ENCODE data around the gene BAIAP2L2.
"Not testable (repeated sequence)": the region's sequence is repeated elsewhere in the genome, so short reads cannot be mapped to it uniquely, and the experiment has no call there.

The BAIAP2L2 gene

DNA sequence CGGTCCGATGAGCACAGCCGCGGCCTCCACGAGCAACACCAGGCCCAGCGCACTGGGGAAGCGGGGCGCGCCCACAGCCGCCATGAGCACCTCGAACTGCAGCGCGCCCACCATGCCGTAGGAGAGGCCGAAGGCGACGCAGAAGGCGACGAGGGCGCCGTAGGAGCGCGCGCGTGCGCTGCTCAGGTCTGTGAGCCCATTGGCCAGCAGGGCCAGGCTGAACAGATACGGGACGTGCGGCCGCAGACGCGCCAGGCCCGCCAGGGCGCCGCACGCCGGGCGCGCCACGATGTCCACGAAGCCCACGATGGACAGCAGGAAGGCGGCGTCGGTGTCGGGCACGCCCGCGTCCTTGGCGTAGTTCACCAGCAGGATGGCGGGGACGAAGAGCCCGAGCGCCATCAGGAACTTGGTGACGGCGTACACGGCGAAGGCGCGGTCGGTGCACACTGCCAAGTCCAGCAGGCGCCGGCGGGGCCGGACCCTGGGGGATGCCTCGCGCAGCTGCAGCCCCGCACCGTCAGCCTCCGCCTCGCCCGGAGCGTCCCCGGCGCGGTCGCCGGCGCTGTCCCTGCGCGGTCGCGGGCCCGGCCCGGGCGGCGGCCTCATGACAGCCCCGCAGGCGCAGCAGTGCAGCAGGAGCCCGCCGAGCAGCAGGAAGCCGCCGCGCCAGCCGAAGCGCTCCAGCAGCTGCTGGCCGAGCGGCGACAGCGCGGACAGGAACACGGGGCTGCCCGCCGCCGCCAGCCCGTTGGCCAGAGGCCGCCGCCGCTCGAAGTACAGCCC, 29.4 kb downstream of the BAIAP2L2 start:
- Histone ChIP-seq H3K4me3 (ENCODE audit: low read length, poor library complexity, severe bottlenecking) (no peak overlapping the region), H3K9me3 (ENCODE audit: insufficient read depth, low read depth, low read length) (no peaks in the 10 kb centered on the region), H3K79me2 (ENCODE audit: insufficient read depth, low read length) (no peaks in the 10 kb centered on the region), H4K20me1 (ENCODE audit: insufficient read depth, low read length, poor library complexity, severe bottlenecking) (no peaks in the 10 kb centered on the region), H3K27me3 (ENCODE audit: insufficient read depth, low read length, poor library complexity, severe bottlenecking) (no peaks in the 10 kb centered on the region), H3K9ac (ENCODE audit: low read depth, low read length, poor library complexity, severe bottlenecking) (no peak overlapping the region), H3K4me1 (ENCODE audit: insufficient read depth, low read length, poor library complexity, severe bottlenecking) (no peaks in the 10 kb centered on the region), H3K9me2 (replicated peaks; ENCODE audit: low read depth, low read length) (no peaks in the 10 kb centered on the region), H3K4me2 (ENCODE audit: low read depth, low read length, poor library complexity, severe bottlenecking) (no peak overlapping the region), H3K36me3 (ENCODE audit: insufficient read depth, low read length) (no peaks in the 10 kb centered on the region), H2AFZ (ENCODE audit: low read length) (no peak overlapping the region), H3F3A (ENCODE audit: low read depth) (no peaks in the 10 kb centered on the region)
- TF ChIP-seq EZH2phosphoT487 (IDR thresholded peaks at IDR 0.05; ENCODE audit: borderline replicate concordance): no peak
- TF ChIP-seq CTCF (conservative IDR thresholded peaks at IDR 0.05; ENCODE audit: low read length): no peak

- no peaks in the 10 kb centered on the region for H3K9me3 ChIP-seq (ENCODE audit: insufficient read depth, low read depth, low read length)
- H3K4me2 ChIP-seq (ENCODE audit: low read depth, low read length, poor library complexity, severe bottlenecking): no peak overlapping the region
- H3K27me3 ChIP-seq (ENCODE audit: insufficient read depth, low read length, poor library complexity, severe bottlenecking): no peaks in the 10 kb centered on the region
- H3K79me2 ChIP-seq (ENCODE audit: insufficient read depth, low read length): no peaks in the 10 kb centered on the region
- H3K36me3 ChIP-seq (ENCODE audit: insufficient read depth, low read length): no peaks in the 10 kb centered on the region
- no peaks in the 10 kb centered on the region for H3K9me2 ChIP-seq (replicated peaks; ENCODE audit: low read depth, low read length)
- no peak overlapping the region for H3K4me3 ChIP-seq (ENCODE audit: low read length, poor library complexity, severe bottlenecking)
- H4K20me1 ChIP-seq (ENCODE audit: insufficient read depth, low read length, poor library complexity, severe bottlenecking): no peaks in the 10 kb centered on the region
- no peaks in the 10 kb centered on the region for H3F3A ChIP-seq (ENCODE audit: low read depth)
- TF ChIP-seq EZH2phosphoT487 (IDR thresholded peaks at IDR 0.05; ENCODE audit: borderline replicate concordance) (no peak), CTCF (conservative IDR thresholded peaks at IDR 0.05; ENCODE audit: low read length) (no peak)
- no peak overlapping the region for H2AFZ ChIP-seq (ENCODE audit: low read length)
- no peaks in the 10 kb centered on the region for H3K4me1 ChIP-seq (ENCODE audit: insufficient read depth, low read length, poor library complexity, severe bottlenecking)
- no peak overlapping the region for H3K9ac ChIP-seq (ENCODE audit: low read depth, low read length, poor library complexity, severe bottlenecking)
These were observed 30.0 kb downstream of the BAIAP2L2 start for GRCh38 chr22:38080474-38080849.

DNA sequence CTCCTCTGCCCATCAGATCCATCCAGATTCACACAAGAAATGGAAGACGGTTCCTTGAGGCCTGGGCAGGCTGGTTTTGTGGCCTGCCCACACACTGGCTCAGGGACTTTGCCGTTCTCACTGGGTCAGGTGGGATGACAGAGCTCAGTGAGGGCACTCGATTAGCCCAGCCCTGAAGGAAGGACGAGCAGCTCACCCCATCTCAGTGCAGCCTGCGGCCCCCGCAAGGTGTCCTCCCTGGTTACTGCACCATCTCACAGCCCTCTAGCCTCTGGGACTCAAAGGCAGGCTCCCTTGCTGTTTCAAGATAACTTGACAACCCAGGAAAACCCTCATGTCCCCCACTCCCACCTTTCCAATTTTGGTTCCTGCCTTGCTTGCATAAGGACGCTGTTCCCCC, 30.7 kb downstream of the BAIAP2L2 start:
- no peak overlapping the region for H3K9ac ChIP-seq (ENCODE audit: low read depth, low read length, poor library complexity, severe bottlenecking)
- TF ChIP-seq EZH2phosphoT487 (IDR thresholded peaks at IDR 0.05; ENCODE audit: borderline replicate concordance) (no peak), CTCF (conservative IDR thresholded peaks at IDR 0.05; ENCODE audit: low read length) (no peak)

GRCh38 chr22:38079208-38079607, 31.3 kb downstream of the BAIAP2L2 start:
- not testable (repeated sequence) for H3K9me2 ChIP-seq (replicated peaks; ENCODE audit: low read depth, low read length); H3K9me3 ChIP-seq (ENCODE audit: insufficient read depth, low read depth, low read length); H3K9ac ChIP-seq (ENCODE audit: low read depth, low read length, poor library complexity, severe bottlenecking); H3F3A ChIP-seq (ENCODE audit: low read depth); H2AFZ ChIP-seq (ENCODE audit: low read length); H3K4me1 ChIP-seq (ENCODE audit: insufficient read depth, low read length, poor library complexity, severe bottlenecking); H3K36me3 ChIP-seq (ENCODE audit: insufficient read depth, low read length); H3K4me2 ChIP-seq (ENCODE audit: low read depth, low read length, poor library complexity, severe bottlenecking); H3K4me3 ChIP-seq (ENCODE audit: low read length, poor library complexity, severe bottlenecking); H3K27me3 ChIP-seq (ENCODE audit: insufficient read depth, low read length, poor library complexity, severe bottlenecking); H4K20me1 ChIP-seq (ENCODE audit: insufficient read depth, low read length, poor library complexity, severe bottlenecking); H3K79me2 ChIP-seq (ENCODE audit: insufficient read depth, low read length)

More for the DNA sequence above, 30.7 kb downstream of the BAIAP2L2 start:
- Histone ChIP-seq H2AFZ (ENCODE audit: low read length) (no peak overlapping the region), H3K79me2 (ENCODE audit: insufficient read depth, low read length) (no peaks in the 10 kb centered on the region), H3K9me3 (ENCODE audit: insufficient read depth, low read depth, low read length) (no peaks in the 10 kb centered on the region), H3K4me1 (ENCODE audit: insufficient read depth, low read length, poor library complexity, severe bottlenecking) (no peaks in the 10 kb centered on the region), H3K4me3 (ENCODE audit: low read length, poor library complexity, severe bottlenecking) (no peak overlapping the region), H3F3A (ENCODE audit: low read depth) (no peaks in the 10 kb centered on the region), H3K9me2 (replicated peaks; ENCODE audit: low read depth, low read length) (no peaks in the 10 kb centered on the region), H3K4me2 (ENCODE audit: low read depth, low read length, poor library complexity, severe bottlenecking) (no peak overlapping the region), H4K20me1 (ENCODE audit: insufficient read depth, low read length, poor library complexity, severe bottlenecking) (no peaks in the 10 kb centered on the region), H3K27me3 (ENCODE audit: insufficient read depth, low read length, poor library complexity, severe bottlenecking) (no peaks in the 10 kb centered on the region), H3K36me3 (ENCODE audit: insufficient read depth, low read length) (no peaks in the 10 kb centered on the region)
